ENCODE results near the gene ZDHHC3. TPM values are rescaled to one million over a fixed set of nuclear protein-coding genes. Genes with fewer than 3 reads are reported as not detected.

Gene ZDHHC3
- total RNA-seq, 1 donor from 2014 or later = 63.4 TPM

DNA sequence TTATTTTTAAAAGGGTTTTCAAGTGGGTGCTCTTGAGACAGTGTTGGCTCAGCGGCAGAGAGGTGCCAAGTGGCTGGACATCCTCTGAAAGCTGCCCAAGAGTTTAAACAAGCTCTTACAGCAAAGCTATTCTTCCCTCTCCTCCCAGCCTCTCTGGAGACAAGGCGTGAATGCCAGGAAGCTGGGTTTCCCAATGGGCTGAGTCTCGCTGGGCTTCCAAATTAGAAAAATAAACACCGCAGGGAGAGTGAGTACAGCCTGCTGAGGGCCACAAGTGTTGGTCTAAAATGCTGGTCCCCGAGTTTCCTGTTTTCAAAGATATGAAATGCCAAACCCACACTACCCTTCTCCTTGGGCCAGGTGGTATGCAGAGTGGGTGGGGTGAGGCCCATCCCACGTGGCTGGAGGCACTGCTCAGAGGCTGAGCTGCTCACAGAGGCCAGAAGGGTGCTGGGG lies 36.4 kb downstream of the ZDHHC3 start:
- DNase-seq (ENCODE audit: low spot score) = no peak
- Mint-ChIP-seq H3K4me1 (ENCODE audit: low read depth) (peaks cover 14% of the 10 kb centered on the region), H3K27me3 (ENCODE audit: low read depth) (no peaks in the 10 kb centered on the region), H3K4me3 (ENCODE audit: unreplicated experiment) (no peak overlapping the region), H3K27ac (ENCODE audit: unreplicated experiment) (peak overlapping the region; percentile 22), H3K9me3 (ENCODE audit: low read depth) (no peaks in the 10 kb centered on the region), H3K36me3 (ENCODE audit: low read depth) (peaks cover 18% of the 10 kb centered on the region)
- TF ChIP-seq, protein P1, sequence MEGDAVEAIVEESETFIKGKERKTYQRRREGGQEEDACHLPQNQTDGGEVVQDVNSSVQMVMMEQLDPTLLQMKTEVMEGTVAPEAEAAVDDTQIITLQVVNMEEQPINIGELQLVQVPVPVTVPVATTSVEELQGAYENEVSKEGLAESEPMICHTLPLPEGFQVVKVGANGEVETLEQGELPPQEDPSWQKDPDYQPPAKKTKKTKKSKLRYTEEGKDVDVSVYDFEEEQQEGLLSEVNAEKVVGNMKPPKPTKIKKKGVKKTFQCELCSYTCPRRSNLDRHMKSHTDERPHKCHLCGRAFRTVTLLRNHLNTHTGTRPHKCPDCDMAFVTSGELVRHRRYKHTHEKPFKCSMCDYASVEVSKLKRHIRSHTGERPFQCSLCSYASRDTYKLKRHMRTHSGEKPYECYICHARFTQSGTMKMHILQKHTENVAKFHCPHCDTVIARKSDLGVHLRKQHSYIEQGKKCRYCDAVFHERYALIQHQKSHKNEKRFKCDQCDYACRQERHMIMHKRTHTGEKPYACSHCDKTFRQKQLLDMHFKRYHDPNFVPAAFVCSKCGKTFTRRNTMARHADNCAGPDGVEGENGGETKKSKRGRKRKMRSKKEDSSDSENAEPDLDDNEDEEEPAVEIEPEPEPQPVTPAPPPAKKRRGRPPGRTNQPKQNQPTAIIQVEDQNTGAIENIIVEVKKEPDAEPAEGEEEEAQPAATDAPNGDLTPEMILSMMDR (IDR thresholded peaks at IDR 0.05) = no peak

DNA sequence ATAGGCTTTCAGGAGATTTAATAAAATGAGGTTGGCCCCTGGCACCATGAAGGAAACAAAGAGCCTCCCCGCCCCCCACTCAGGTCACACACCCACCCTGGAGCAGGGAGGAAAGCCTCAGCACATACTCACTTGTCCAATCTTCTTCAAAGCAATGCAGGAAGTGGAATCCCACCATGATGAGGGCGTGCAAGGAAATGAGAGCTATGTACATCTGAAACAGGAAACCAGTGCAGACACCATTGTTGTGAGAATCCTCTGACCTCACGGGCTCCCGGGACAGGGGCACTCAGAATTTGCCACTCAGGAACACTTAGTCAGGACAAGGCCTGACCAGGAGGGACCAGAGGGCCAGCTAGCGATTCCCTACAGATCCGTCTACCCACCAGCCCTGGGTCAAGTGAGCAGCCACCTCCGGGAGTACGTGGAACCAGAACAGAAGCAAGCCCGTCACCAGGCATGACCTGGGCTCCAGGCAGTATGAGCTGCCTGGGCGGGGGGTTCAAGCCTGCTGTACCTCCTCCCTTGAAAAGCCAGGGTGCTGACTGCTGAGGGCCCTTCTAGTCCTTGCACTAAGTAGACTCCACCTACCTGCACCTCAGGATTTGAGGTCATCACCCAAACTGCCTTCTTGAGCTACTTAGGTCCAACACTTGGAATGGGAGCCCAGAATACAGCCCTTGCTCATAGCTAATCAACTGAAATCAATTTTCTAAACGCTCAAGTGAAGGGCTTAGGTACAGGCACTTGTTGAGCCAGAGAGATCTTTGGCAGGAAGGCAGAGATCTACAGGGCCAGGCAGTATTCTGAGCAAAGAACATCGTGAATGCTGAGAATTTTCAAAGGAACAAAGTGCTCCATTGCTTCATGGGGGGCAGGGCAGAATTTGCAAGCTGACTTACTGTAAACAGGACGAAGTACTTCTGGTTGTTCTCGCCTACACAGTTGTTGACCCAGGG lies 42.7 kb downstream of the ZDHHC3 start:
- Mint-ChIP-seq H3K4me3 (ENCODE audit: unreplicated experiment) (no peak overlapping the region), H3K4me1 (ENCODE audit: low read depth) (no peaks in the 10 kb centered on the region), H3K27me3 (ENCODE audit: low read depth) (no peaks in the 10 kb centered on the region), H3K9me3 (ENCODE audit: low read depth) (no peaks in the 10 kb centered on the region), H3K27ac (ENCODE audit: unreplicated experiment) (no peak overlapping the region), H3K36me3 (ENCODE audit: low read depth) (peaks cover 17% of the 10 kb centered on the region)
- DNase-seq (ENCODE audit: low spot score) = no peak
- TF ChIP-seq, protein P1 (IDR thresholded peaks at IDR 0.05) = no peak

DNA sequence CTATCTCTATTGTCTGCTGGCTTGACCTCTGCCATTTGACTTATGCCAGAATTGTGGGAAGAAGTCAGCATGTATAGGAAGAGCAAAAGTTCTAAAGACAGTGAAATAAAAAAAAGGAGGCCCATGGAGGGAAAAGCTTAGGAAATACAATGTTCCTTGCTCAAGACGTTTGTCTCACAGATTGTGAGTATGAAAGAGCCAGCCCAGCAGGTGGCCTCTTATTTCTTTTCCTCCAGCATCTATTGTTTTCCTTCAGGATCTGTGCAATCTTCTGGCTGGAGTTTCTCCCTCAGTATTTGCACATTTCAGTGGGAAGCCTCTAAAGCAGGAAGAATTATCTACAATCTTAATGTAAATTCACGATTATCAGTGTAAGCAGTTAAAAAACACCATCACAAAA lies 43.7 kb downstream of the ZDHHC3 start:
- Mint-ChIP-seq H3K4me1 (ENCODE audit: low read depth) (no peaks in the 10 kb centered on the region), H3K27ac (ENCODE audit: unreplicated experiment) (no peak overlapping the region), H3K36me3 (ENCODE audit: low read depth) (peaks cover 16% of the 10 kb centered on the region), H3K4me3 (ENCODE audit: unreplicated experiment) (no peak overlapping the region), H3K27me3 (ENCODE audit: low read depth) (no peaks in the 10 kb centered on the region), H3K9me3 (ENCODE audit: low read depth) (no peaks in the 10 kb centered on the region)
- TF ChIP-seq, protein P1 (IDR thresholded peaks at IDR 0.05) = no peak
- no peak for DNase-seq (ENCODE audit: low spot score)

DNA sequence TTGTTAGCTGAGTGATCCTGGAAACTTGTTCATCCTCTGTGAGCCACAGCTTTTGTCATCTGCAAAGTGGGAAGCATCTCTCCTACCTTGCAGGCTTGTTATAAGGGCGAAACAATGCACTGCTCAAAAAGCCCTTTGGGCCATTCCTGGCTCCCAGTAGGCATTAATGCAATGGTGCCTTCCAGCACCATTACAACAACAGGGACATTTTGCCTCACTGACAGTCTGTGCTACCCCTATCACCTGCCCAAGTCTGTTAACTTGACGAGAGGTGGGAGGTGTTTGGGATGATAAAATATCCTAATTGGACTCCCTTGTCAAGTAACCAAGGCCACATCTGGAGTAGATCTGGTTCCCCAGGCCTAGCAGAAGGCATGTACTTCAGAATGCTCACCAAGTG lies 44.2 kb downstream of the ZDHHC3 start:
- no peak overlapping the region for H3K27ac Mint-ChIP-seq (ENCODE audit: unreplicated experiment)
- H3K27me3 Mint-ChIP-seq (ENCODE audit: low read depth) = no peaks in the 10 kb centered on the region
- H3K4me3 Mint-ChIP-seq (ENCODE audit: unreplicated experiment) = no peak overlapping the region
- peaks cover 16% of the 10 kb centered on the region for H3K36me3 Mint-ChIP-seq (ENCODE audit: low read depth)
- H3K4me1 Mint-ChIP-seq (ENCODE audit: low read depth) = no peaks in the 10 kb centered on the region
- no peak for DNase-seq (ENCODE audit: low spot score)
- TF ChIP-seq, protein P1 (IDR thresholded peaks at IDR 0.05) = no peak
- no peaks in the 10 kb centered on the region for H3K9me3 Mint-ChIP-seq (ENCODE audit: low read depth)

DNA sequence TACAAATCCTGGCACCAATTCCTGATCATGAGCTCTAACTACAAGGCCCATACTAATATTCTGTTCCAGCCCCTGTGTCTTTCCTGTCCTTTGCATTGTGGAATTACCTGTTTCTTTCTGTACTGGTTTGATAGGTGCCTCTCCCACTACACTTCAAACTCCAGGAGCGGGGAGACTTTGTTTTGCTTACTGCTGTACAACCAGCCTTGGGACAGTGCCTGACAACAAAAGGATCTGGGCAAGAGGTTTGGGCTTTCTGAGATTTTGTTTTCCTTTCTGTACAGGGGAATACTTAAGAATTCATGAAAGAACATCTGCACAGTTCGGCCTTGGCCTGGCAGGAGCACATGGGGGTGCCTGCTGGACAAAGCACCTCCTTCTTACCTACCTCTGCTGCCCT lies 45.1 kb downstream of the ZDHHC3 start:
- no peak for DNase-seq (ENCODE audit: low spot score)
- no peak overlapping the region for H3K27ac Mint-ChIP-seq (ENCODE audit: unreplicated experiment)
- H3K9me3 Mint-ChIP-seq (ENCODE audit: low read depth) = no peaks in the 10 kb centered on the region
- TF ChIP-seq, protein P1 (IDR thresholded peaks at IDR 0.05) = no peak
- peaks cover 16% of the 10 kb centered on the region for H3K36me3 Mint-ChIP-seq (ENCODE audit: low read depth)
- H3K4me1 Mint-ChIP-seq (ENCODE audit: low read depth) = no peaks in the 10 kb centered on the region
- no peaks in the 10 kb centered on the region for H3K27me3 Mint-ChIP-seq (ENCODE audit: low read depth)
- H3K4me3 Mint-ChIP-seq (ENCODE audit: unreplicated experiment) = no peak overlapping the region

Data from chondrocyte (in vitro differentiated cells).